Keratinocyte (primary cell): Measurements from ENCODE around the gene PAPPA2. TPM values are rescaled to one million over a fixed set of nuclear protein-coding genes. Genes with fewer than 3 reads are reported as not detected.

Experiments
- DNase-seq: peaks from one replicate; pipeline ENCODE4 v3.0.0-alpha.2; 2011; ENCODE audit warnings: low read depth, missing footprints, low spot score
- FAIRE-seq: peaks from 2 replicates; lab custom pipeline; 2011; peaks lifted over from hg19 to GRCh38; lab: Jason Lieb, UNC
- H2AFZ ChIP-seq: 2 replicates; pipeline ENCODE4 v1.6.0; 2012; ENCODE audit warnings: low read length, control low read depth, inconsistent platforms; ENCODE audit not compliant: control insufficient read depth
- H3K27ac ChIP-seq: 2 replicates; pipeline ENCODE4 v1.5.1; 2011; ENCODE audit warnings: low read length; ENCODE audit not compliant: control insufficient read depth, insufficient read depth
- H3K27me3 ChIP-seq: 3 replicates; pipeline ENCODE4 v1.6.0; 2011; ENCODE audit warnings: low read length; ENCODE audit not compliant: control insufficient read depth, insufficient read depth; ENCODE audit errors: extremely low read depth
- H3K36me3 ChIP-seq, 2 experiments: 2 replicates in 1 of 2; 3 replicates in 1 of 2; pipeline ENCODE4 v1.5.1; 2011; ENCODE audit warnings: low read length in 2 of 2, mild to moderate bottlenecking in 1 of 2; ENCODE audit not compliant: control insufficient read depth in 2 of 2, insufficient read depth in 2 of 2; ENCODE audit errors: extremely low read depth in 1 of 2
- H3K4me1 ChIP-seq: 3 replicates; pipeline ENCODE4 v1.5.1; 2011; ENCODE audit warnings: low read length; ENCODE audit not compliant: control insufficient read depth, insufficient read depth; ENCODE audit errors: extremely low read depth
- H3K4me2 ChIP-seq: 3 replicates; pipeline ENCODE4 v1.6.0; 2011; ENCODE audit warnings: low read depth, low read length; ENCODE audit not compliant: control insufficient read depth, insufficient read depth; ENCODE audit errors: extremely low read depth
- H3K4me3 ChIP-seq, 3 experiments: fragments of 200-600 bp in 1 of 3; sonication (generic) in 1 of 3; 2 replicates in 2 of 3; 3 replicates in 1 of 3; pipeline ENCODE4 v1.5.1; 2011 to 2016; ENCODE audit warnings: low read length in 3 of 3, mild to moderate bottlenecking in 3 of 3, control low read depth in 2 of 3, inconsistent platforms in 1 of 3, low read depth in 1 of 3, mixed read lengths in 1 of 3, mixed run types in 1 of 3, moderate library complexity in 1 of 3; ENCODE audit not compliant: control insufficient read depth in 2 of 3, insufficient read depth in 2 of 3; ENCODE audit errors: extremely low read depth in 1 of 3
- H3K79me2 ChIP-seq: 2 replicates; pipeline ENCODE4 v1.6.0; 2012; ENCODE audit warnings: low read length; ENCODE audit not compliant: control insufficient read depth, insufficient read depth
- H3K9ac ChIP-seq: 3 replicates; pipeline ENCODE4 v1.6.0; 2011; ENCODE audit warnings: low read length; ENCODE audit not compliant: control insufficient read depth, insufficient read depth; ENCODE audit errors: extremely low read depth
- H3K9me1 ChIP-seq: 3 replicates; pipeline ENCODE4 v1.6.0; 2011; ENCODE audit warnings: low read length; ENCODE audit not compliant: control insufficient read depth, insufficient read depth; ENCODE audit errors: extremely low read depth
- H3K9me3 ChIP-seq: 2 replicates; pipeline ENCODE4 v1.5.1; 2012; ENCODE audit warnings: low read depth, low read length; ENCODE audit not compliant: control insufficient read depth
- H4K20me1 ChIP-seq: 3 replicates; pipeline ENCODE4 v1.6.0; 2011; ENCODE audit warnings: low read length; ENCODE audit not compliant: control insufficient read depth, insufficient read depth; ENCODE audit errors: extremely low read depth
- EZH2 ChIP-seq: IDR thresholded peaks from one replicate; pipeline ENCODE4 v1.6.1; 2012; ENCODE audit warnings: inconsistent platforms, mild to moderate bottlenecking, low read length, moderate library complexity
- dilution Hi-C: fragments of 300-500 bp; cut with MboI; formaldehyde crosslinking; loops from one replicate; pipeline ENCODE4 v1.7.0; 2020; ENCODE audit warnings: low sequenced_read_pairs; ENCODE audit not compliant: extremely low pct_ligation_motif_present
- polyA plus RNA-seq, 5 experiments: library from polyadenylated mRNA; depleted of rRNA in 3 of 5; stranded (reverse) in 3 of 5; stranded (forward) in 1 of 5; unstranded in 1 of 5; fragments of >200 nt; gene quantifications; 1 replicate in 1 of 5; 2 replicates in 3 of 5; 3 replicates in 1 of 5; pipeline versions ENCODE4 v1.2.1 to v1.2.3, GENCODE V29; 2011 to 2012; ENCODE audit warnings: missing spikeins in 2 of 5, low read depth in 1 of 5, low replicate concordance in 1 of 5
- TF ChIP-seq, protein P1 (sequence below), 3 experiments: IDR thresholded peaks in 1 of 3; conservative IDR thresholded peaks in 1 of 3; optimal IDR thresholded peaks in 1 of 3; 2 replicates in 2 of 3; 3 replicates in 1 of 3; pipeline versions ENCODE3 to v1.5.1; 2011; ENCODE audit warnings: low read length in 3 of 3, mild to moderate bottlenecking in 3 of 3, moderate library complexity in 2 of 3, control low read depth in 1 of 3, inconsistent platforms in 1 of 3; ENCODE audit not compliant: insufficient read depth in 2 of 3; ENCODE audit errors: extremely low read depth in 1 of 3

The PAPPA2 gene
- polyA plus RNA-seq, 1 donor (not counting 4 experiments of a cell fraction or from before 2014, with no cell fraction given) = 0.07 TPM

DNA sequence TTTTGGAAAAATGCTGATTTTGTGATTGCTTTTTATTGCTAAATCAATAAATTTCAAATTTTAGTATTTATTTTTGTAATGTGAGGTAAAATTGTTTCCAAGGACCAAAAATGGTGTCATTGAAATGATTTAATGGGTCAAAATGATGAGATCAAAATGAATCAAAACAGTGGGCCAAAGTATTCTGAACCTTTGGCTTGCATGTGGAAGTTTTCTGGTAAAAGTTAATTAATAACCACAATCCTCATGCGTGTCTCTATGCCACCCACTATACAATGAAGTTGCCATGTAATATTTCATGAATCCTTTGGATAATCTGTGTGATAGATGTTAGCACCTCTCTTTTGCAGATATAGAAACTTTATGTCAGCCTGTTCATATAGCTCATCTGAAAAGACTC lies 83.8 kb downstream of the PAPPA2 start:
- Histone ChIP-seq H3K27me3 (peaks cover 9% of the 10 kb centered on the region), H3K27ac (no peak overlapping the region), H3K4me2 (no peak overlapping the region), H3K36me3 (no peaks in the 10 kb centered on the region), H4K20me1 (no peaks in the 10 kb centered on the region), H3K9me3 (peaks cover 4% of the 10 kb centered on the region), H3K4me3 (no peak overlapping the region), H2AFZ (no peak overlapping the region), H3K4me1 (no peaks in the 10 kb centered on the region), H3K79me2 (no peaks in the 10 kb centered on the region), H3K9ac (no peak overlapping the region), H3K9me1 (no peaks in the 10 kb centered on the region)
- no peak for DNase-seq
- TF ChIP-seq EZH2 = no peak
- TF ChIP-seq, protein P1, sequence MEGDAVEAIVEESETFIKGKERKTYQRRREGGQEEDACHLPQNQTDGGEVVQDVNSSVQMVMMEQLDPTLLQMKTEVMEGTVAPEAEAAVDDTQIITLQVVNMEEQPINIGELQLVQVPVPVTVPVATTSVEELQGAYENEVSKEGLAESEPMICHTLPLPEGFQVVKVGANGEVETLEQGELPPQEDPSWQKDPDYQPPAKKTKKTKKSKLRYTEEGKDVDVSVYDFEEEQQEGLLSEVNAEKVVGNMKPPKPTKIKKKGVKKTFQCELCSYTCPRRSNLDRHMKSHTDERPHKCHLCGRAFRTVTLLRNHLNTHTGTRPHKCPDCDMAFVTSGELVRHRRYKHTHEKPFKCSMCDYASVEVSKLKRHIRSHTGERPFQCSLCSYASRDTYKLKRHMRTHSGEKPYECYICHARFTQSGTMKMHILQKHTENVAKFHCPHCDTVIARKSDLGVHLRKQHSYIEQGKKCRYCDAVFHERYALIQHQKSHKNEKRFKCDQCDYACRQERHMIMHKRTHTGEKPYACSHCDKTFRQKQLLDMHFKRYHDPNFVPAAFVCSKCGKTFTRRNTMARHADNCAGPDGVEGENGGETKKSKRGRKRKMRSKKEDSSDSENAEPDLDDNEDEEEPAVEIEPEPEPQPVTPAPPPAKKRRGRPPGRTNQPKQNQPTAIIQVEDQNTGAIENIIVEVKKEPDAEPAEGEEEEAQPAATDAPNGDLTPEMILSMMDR (optimal IDR thresholded peaks at IDR 0.05 in 1 of 3, IDR thresholded peaks at IDR 0.05 in 1 of 3, conservative IDR thresholded peaks at IDR 0.05 in 1 of 3; ENCODE audit: extremely low read depth in 1 of 3, insufficient read depth in 2 of 3, low read length in 3 of 3) = no peak
- no peak for FAIRE-seq
- dilution Hi-C loops = no loop called here

DNA sequence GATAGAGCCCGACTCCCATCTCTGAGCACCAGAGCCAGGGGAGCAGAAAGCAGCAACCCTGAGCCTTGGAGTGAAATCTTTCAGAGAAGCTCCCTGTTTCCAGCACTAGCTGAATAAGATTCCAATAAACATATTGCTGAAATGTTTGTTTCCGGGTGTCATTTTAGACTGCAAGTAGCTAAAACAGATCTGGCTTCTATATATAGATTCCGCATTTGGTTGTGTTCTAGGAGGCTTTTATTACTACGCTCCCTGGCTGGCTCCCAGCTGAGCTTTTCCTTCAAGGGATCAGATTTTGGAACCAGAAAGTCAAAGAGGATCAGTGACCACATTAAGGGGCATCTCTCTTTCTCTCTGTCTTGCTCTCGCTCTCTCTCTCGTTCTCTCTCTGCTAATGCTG lies 88.2 kb downstream of the PAPPA2 start:
- Histone ChIP-seq H3K4me2 (no peak overlapping the region), H4K20me1 (no peaks in the 10 kb centered on the region), H3K79me2 (no peaks in the 10 kb centered on the region), H3K9me3 (no peaks in the 10 kb centered on the region), H3K4me1 (no peaks in the 10 kb centered on the region), H3K4me3 (no peak overlapping the region), H3K27ac (no peak overlapping the region), H3K9ac (no peak overlapping the region), H2AFZ (no peak overlapping the region), H3K9me1 (no peaks in the 10 kb centered on the region), H3K27me3 (peaks cover 25% of the 10 kb centered on the region), H3K36me3 (no peaks in the 10 kb centered on the region)
- DNase-seq (no peak), FAIRE-seq (no peak)
- TF ChIP-seq, protein P1 (optimal IDR thresholded peaks at IDR 0.05 in 1 of 3, IDR thresholded peaks at IDR 0.05 in 1 of 3, conservative IDR thresholded peaks at IDR 0.05 in 1 of 3; ENCODE audit: extremely low read depth in 1 of 3, insufficient read depth in 2 of 3, low read length in 3 of 3) = no peak
- no peak for TF ChIP-seq EZH2
- dilution Hi-C loops = no loop called here
